Liver (tissue), 9 donors: ENCODE data around the gene LAMA1. TPM values are rescaled to one million over a fixed set of nuclear protein-coding genes. Genes with fewer than 3 reads are reported as not detected.

ENCODE experiments used
- DNase-seq: peaks from one replicate; pipeline ENCODE4 v3.0.0-alpha.2; 2017; ENCODE audit warnings: low spot score
- H3K27ac ChIP-seq, 2 donors: one replicate each; pipeline ENCODE4 v1.7.0; 2013; ENCODE audit warnings: inconsistent platforms in 2 of 2, low read length in 2 of 2, control low read depth in 1 of 2, low read depth in 1 of 2, mild to moderate bottlenecking in 1 of 2
- H3K27me3 ChIP-seq, 4 donors: one replicate each; pipeline versions ENCODE4 v1.6.1 to v1.7.0; 2013; ENCODE audit warnings: low read length in 3 of 4, inconsistent platforms in 1 of 4, mild to moderate bottlenecking in 1 of 4, moderate library complexity in 1 of 4; ENCODE audit not compliant: control insufficient read depth in 4 of 4, insufficient read depth in 4 of 4
- H3K36me3 ChIP-seq, 4 donors: one replicate each; pipeline versions ENCODE4 v1.6.1 to v1.7.0; 2013; ENCODE audit warnings: low read length in 3 of 4, mild to moderate bottlenecking in 3 of 4, low read depth in 1 of 4, moderate library complexity in 1 of 4; ENCODE audit not compliant: control insufficient read depth in 4 of 4, insufficient read depth in 3 of 4
- H3K4me1 ChIP-seq, 4 donors: one replicate each; pipeline versions ENCODE4 v1.6.1 to v1.7.0; 2013; ENCODE audit warnings: low read length in 3 of 4, mild to moderate bottlenecking in 3 of 4, moderate library complexity in 1 of 4; ENCODE audit not compliant: control insufficient read depth in 4 of 4, insufficient read depth in 4 of 4
- H3K4me3 ChIP-seq, 3 donors: one replicate each; pipeline versions ENCODE4 v1.6.1 to v1.7.0; 2013; ENCODE audit warnings: low read length in 3 of 3, control low read depth in 1 of 3, low read depth in 1 of 3, mild to moderate bottlenecking in 1 of 3
- H3K9ac ChIP-seq, 2 donors: one replicate each; pipeline ENCODE4 v1.7.0; 2013; ENCODE audit warnings: low read length in 2 of 2, mild to moderate bottlenecking in 2 of 2, moderate library complexity in 2 of 2, control low read depth in 1 of 2, low read depth in 1 of 2
- H3K9me3 ChIP-seq, 4 donors: one replicate each; pipeline versions ENCODE4 v1.6.1 to v1.7.0; 2013; ENCODE audit warnings: low read length in 3 of 4; ENCODE audit not compliant: control insufficient read depth in 4 of 4
- EGR1 ChIP-seq, 2 donors: IDR thresholded peaks; 2 replicates each; pipeline ENCODE4 v1.6.1; 2016 to 2018; ENCODE audit warnings: antibody characterized with exemption in 2 of 2, low read depth in 2 of 2
- FOXA1 ChIP-seq: IDR thresholded peaks from 2 replicates; pipeline ENCODE4 v1.6.1; 2016; ENCODE audit warnings: antibody characterized with exemption
- GABPA ChIP-seq, 2 donors: IDR thresholded peaks in 1 of 2; conservative IDR thresholded peaks in 1 of 2; 2 replicates each; pipeline ENCODE4 v1.6.1; 2016; ENCODE audit warnings: antibody characterized with exemption in 2 of 2, mild to moderate bottlenecking in 1 of 2, moderate library complexity in 1 of 2
- HNF4A ChIP-seq, 2 donors: conservative IDR thresholded peaks; 2 replicates each; pipeline ENCODE4 v1.6.1; 2016; ENCODE audit warnings: antibody characterized with exemption in 2 of 2, mild to moderate bottlenecking in 2 of 2
- HNF4G ChIP-seq: IDR thresholded peaks from 2 replicates; pipeline ENCODE4 v1.6.1; 2016; ENCODE audit warnings: antibody characterized with exemption
- JUND ChIP-seq, 2 donors: IDR thresholded peaks; 2 replicates each; pipeline ENCODE4 v1.6.1; 2016; ENCODE audit warnings: antibody characterized with exemption in 2 of 2
- NR2F2 ChIP-seq: IDR thresholded peaks from 2 replicates; pipeline ENCODE4 v1.6.1; 2016; ENCODE audit warnings: antibody characterized with exemption
- RAD21 ChIP-seq, 2 donors: IDR thresholded peaks; 2 replicates each; pipeline ENCODE4 v1.6.1; 2016; ENCODE audit warnings: antibody characterized with exemption in 2 of 2, mild to moderate bottlenecking in 2 of 2
- SP1 ChIP-seq: IDR thresholded peaks from 2 replicates; pipeline ENCODE4 v1.6.1; 2018; ENCODE audit warnings: antibody characterized with exemption, mild to moderate bottlenecking
- TAF1 ChIP-seq: conservative IDR thresholded peaks from 2 replicates; pipeline ENCODE4 v1.6.1; 2016; ENCODE audit warnings: antibody characterized with exemption, mild to moderate bottlenecking
- YY1 ChIP-seq: IDR thresholded peaks from 2 replicates; pipeline ENCODE4 v1.6.1; 2016; ENCODE audit warnings: antibody characterized with exemption, mild to moderate bottlenecking
- whole genome bisulfite sequencing: extraction: QIAGEN DNeasy Blood & Tissue Kit; methylation state at CpG from one replicate; pipeline ENCODE4 v1.1.7; 2013; 5-methylcytosine and 5-hydroxymethylcytosine counted together
- polyA plus RNA-seq, 2 donors: library from polyadenylated mRNA; stranded (reverse) in 1 of 2; unstranded in 1 of 2; fragments of 200-250 nt in 1 of 2; fragments of >200 nt in 1 of 2; fragmentation: Nextera tagmentation in 1 of 2; extraction: Ambion mirVana in 1 of 2; gene quantifications; one replicate each; pipeline versions ENCODE4 v1.2.1 to v1.2.3, GENCODE V29; 2013 to 2015
- total RNA-seq, 2 donors: library from RNA; depleted of rRNA; stranded (reverse); fragments of >200 nt; gene quantifications; one replicate each; pipeline ENCODE4 v1.2.3, GENCODE V29; 2014
- TF ChIP-seq, protein P1 (sequence below): IDR thresholded peaks from 2 replicates; pipeline ENCODE4 v1.6.1; 2016; ENCODE audit warnings: antibody characterized with exemption
- TF ChIP-seq, protein P2 (sequence below): fragments of 150-350 bp; IDR thresholded peaks from 2 replicates; pipeline ENCODE4 v1.5.1; 2017; ENCODE audit warnings: improper control_type of control experiment, low read depth, low read length; ENCODE audit not compliant: missing input control
- TF ChIP-seq, protein P3 (sequence below): IDR thresholded peaks from 2 replicates; pipeline ENCODE4 v1.6.1; 2016; ENCODE audit warnings: antibody characterized with exemption
- TF ChIP-seq, protein P4 (sequence below): IDR thresholded peaks from 2 replicates; pipeline ENCODE4 v1.6.1; 2016; ENCODE audit warnings: antibody characterized with exemption
- TF ChIP-seq, protein P5 (sequence below): IDR thresholded peaks from 2 replicates; pipeline ENCODE4 v1.6.1; 2016; ENCODE audit warnings: antibody characterized with exemption, mild to moderate bottlenecking
- donor health status: healthy.
- donor health status: healthy.
- donor health status: healthy.
- donor health status: healthy.
- donor health status: healthy.

The LAMA1 gene
- total and polyA plus RNA-seq, 4 donors: 0.05 to 0.67 (median 0.43) TPM

DNA sequence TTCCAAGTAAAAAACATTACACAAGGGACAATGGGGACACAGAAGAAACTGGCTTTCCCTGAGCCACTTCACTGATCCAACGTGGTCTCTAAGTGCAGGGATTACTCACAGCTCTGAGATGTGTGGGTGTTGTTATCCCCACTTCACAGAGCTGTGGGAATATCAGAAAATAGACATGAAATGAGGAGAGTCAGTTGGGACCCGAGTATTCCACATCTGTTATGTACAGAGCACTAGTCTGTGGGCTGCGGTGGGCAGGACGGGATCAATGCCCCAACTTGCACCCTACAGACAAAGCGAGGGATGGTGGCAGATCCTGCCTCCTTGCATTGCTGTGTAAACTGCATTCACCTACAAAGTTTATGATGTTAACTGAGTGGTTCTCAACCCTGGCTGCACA is 11.7 kb downstream of the LAMA1 start:
- H3K9me3 ChIP-seq: no peaks in the 10 kb centered on the region
- no peak overlapping the region for H3K4me3 ChIP-seq
- H3K9ac ChIP-seq: no peak overlapping the region
- H3K4me1 ChIP-seq: no peaks in the 10 kb centered on the region
- DNase-seq: no peak
- H3K27me3 ChIP-seq: no peaks in the 10 kb centered on the region
- no peaks in the 10 kb centered on the region for H3K36me3 ChIP-seq
- 85% methylated on average over 5 of the region's 5 CpGs for WGBS
- no peak overlapping the region for H3K27ac ChIP-seq
- TF ChIP-seq, protein P1, sequence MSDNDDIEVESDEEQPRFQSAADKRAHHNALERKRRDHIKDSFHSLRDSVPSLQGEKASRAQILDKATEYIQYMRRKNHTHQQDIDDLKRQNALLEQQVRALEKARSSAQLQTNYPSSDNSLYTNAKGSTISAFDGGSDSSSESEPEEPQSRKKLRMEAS: no peak
- TF ChIP-seq HNF4G (no peak), GABPA (IDR thresholded peaks at IDR 0.05 in 1 of 2, conservative IDR thresholded peaks at IDR 0.05 in 1 of 2) (no peak), EGR1 (IDR thresholded peaks at IDR 0.05; ENCODE audit: low read depth in 2 of 2) (no peak), RAD21 (IDR thresholded peaks at IDR 0.05) (no peak), SP1 (no peak), HNF4A (conservative IDR thresholded peaks at IDR 0.05) (no peak)
- TF ChIP-seq, protein P2, sequence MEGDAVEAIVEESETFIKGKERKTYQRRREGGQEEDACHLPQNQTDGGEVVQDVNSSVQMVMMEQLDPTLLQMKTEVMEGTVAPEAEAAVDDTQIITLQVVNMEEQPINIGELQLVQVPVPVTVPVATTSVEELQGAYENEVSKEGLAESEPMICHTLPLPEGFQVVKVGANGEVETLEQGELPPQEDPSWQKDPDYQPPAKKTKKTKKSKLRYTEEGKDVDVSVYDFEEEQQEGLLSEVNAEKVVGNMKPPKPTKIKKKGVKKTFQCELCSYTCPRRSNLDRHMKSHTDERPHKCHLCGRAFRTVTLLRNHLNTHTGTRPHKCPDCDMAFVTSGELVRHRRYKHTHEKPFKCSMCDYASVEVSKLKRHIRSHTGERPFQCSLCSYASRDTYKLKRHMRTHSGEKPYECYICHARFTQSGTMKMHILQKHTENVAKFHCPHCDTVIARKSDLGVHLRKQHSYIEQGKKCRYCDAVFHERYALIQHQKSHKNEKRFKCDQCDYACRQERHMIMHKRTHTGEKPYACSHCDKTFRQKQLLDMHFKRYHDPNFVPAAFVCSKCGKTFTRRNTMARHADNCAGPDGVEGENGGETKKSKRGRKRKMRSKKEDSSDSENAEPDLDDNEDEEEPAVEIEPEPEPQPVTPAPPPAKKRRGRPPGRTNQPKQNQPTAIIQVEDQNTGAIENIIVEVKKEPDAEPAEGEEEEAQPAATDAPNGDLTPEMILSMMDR: no peak

DNA sequence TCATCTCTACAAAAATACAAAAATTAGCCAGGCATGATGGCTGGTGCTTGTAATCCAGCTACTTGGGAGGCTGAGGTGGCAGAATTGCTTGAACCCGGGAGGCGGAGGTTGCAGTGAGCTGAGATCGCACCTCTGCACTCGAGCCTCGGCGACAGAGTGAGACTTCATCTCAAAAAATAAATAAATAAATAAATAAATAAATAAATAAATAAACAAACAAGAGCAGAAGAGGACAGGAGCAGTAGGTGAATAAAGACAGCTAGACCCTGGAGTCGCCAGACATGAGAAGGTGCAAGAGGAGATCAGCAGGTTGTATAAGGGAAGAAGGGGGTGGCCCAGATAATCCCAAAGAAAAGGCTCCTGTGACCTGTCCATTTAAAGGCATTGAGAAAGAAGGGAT is 12.3 kb downstream of the LAMA1 start:
- Histone ChIP-seq H3K36me3 (no peaks in the 10 kb centered on the region), H3K27ac (no peak overlapping the region), H3K9ac (no peak overlapping the region), H3K27me3 (no peaks in the 10 kb centered on the region), H3K4me3 (no peak overlapping the region), H3K9me3 (no peaks in the 10 kb centered on the region), H3K4me1 (no peaks in the 10 kb centered on the region)
- TF ChIP-seq NR2F2: no peak
- TF ChIP-seq EGR1 (IDR thresholded peaks at IDR 0.05; ENCODE audit: low read depth in 2 of 2): no peak
- TF ChIP-seq SP1: no peak
- TF ChIP-seq, protein P3, sequence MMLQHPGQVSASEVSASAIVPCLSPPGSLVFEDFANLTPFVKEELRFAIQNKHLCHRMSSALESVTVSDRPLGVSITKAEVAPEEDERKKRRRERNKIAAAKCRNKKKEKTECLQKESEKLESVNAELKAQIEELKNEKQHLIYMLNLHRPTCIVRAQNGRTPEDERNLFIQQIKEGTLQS: no peak
- TF ChIP-seq, protein P4, sequence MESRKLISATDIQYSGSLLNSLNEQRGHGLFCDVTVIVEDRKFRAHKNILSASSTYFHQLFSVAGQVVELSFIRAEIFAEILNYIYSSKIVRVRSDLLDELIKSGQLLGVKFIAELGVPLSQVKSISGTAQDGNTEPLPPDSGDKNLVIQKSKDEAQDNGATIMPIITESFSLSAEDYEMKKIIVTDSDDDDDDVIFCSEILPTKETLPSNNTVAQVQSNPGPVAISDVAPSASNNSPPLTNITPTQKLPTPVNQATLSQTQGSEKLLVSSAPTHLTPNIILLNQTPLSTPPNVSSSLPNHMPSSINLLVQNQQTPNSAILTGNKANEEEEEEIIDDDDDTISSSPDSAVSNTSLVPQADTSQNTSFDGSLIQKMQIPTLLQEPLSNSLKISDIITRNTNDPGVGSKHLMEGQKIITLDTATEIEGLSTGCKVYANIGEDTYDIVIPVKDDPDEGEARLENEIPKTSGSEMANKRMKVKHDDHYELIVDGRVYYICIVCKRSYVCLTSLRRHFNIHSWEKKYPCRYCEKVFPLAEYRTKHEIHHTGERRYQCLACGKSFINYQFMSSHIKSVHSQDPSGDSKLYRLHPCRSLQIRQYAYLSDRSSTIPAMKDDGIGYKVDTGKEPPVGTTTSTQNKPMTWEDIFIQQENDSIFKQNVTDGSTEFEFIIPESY: no peak
- TF ChIP-seq, protein P5, sequence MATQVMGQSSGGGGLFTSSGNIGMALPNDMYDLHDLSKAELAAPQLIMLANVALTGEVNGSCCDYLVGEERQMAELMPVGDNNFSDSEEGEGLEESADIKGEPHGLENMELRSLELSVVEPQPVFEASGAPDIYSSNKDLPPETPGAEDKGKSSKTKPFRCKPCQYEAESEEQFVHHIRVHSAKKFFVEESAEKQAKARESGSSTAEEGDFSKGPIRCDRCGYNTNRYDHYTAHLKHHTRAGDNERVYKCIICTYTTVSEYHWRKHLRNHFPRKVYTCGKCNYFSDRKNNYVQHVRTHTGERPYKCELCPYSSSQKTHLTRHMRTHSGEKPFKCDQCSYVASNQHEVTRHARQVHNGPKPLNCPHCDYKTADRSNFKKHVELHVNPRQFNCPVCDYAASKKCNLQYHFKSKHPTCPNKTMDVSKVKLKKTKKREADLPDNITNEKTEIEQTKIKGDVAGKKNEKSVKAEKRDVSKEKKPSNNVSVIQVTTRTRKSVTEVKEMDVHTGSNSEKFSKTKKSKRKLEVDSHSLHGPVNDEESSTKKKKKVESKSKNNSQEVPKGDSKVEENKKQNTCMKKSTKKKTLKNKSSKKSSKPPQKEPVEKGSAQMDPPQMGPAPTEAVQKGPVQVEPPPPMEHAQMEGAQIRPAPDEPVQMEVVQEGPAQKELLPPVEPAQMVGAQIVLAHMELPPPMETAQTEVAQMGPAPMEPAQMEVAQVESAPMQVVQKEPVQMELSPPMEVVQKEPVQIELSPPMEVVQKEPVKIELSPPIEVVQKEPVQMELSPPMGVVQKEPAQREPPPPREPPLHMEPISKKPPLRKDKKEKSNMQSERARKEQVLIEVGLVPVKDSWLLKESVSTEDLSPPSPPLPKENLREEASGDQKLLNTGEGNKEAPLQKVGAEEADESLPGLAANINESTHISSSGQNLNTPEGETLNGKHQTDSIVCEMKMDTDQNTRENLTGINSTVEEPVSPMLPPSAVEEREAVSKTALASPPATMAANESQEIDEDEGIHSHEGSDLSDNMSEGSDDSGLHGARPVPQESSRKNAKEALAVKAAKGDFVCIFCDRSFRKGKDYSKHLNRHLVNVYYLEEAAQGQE: no peak
- no peak for TF ChIP-seq TAF1
- TF ChIP-seq, protein P1: no peak
- no peak for TF ChIP-seq RAD21 (IDR thresholded peaks at IDR 0.05)
- TF ChIP-seq HNF4A (conservative IDR thresholded peaks at IDR 0.05): no peak
- TF ChIP-seq YY1: no peak
- no peak for TF ChIP-seq FOXA1
- TF ChIP-seq, protein P2: no peak
- TF ChIP-seq HNF4G: no peak
- no peak for TF ChIP-seq JUND (IDR thresholded peaks at IDR 0.05)
- no peak for DNase-seq
- 92% methylated on average over 7 of the region's 7 CpGs for WGBS
